Naive thymus-derived CD8-positive, alpha-beta T cell (primary cell): ENCODE results near the gene TRIOBP. TPM values are rescaled to one million over a fixed set of nuclear protein-coding genes. Genes with fewer than 3 reads are reported as not detected.
"Not testable (repeated sequence)": the region's sequence is repeated elsewhere in the genome, so short reads cannot be mapped to it uniquely, and the experiment has no call there.

Source experiments
- ATAC-seq, 2 donors: fragments of 150-1000 bp; cut with Tn5 transposase in 1 of 2; sonication (Bioruptor Pico), chemical (Tn5 transposase) in 1 of 2; 1 replicate in 1 of 2; 2 replicates in 1 of 2; pipeline ENCODE4 v1.10.0; 2021; ENCODE audit warnings: mild to moderate bottlenecking in 2 of 2, moderate library complexity in 2 of 2
- POLR2A ChIA-PET: fragments of 350-600 bp; sonication (Branson Sonifier 250); formaldehyde crosslinking; loops from one replicate; lab custom pipeline; 2021; ENCODE audit warnings: antibody characterized with exemption; lab: Charles Lee
- DNase-seq, 10 donors: peaks; one replicate each; pipeline versions ENCODE4 v3.0.0 to v3.0.0-alpha.2; 2020 to 2022
- H3K27ac Mint-ChIP-seq, 10 donors: one replicate each; pipeline ENCODE4 v1.8.0; 2020 to 2022; ENCODE audit warnings: mild to moderate bottlenecking in 10 of 10, mixed read lengths in 10 of 10, moderate library complexity in 4 of 10, inconsistent platforms in 1 of 10
- H3K27me3 Mint-ChIP-seq, 5 donors: one replicate each; pipeline ENCODE4 v1.8.0; 2021 to 2022; ENCODE audit warnings: mixed read lengths in 5 of 5
- H3K36me3 Mint-ChIP-seq, 3 donors: one replicate each; pipeline ENCODE4 v1.8.0; 2020 to 2022; ENCODE audit warnings: mixed read lengths in 3 of 3, mild to moderate bottlenecking in 2 of 3, inconsistent platforms in 1 of 3
- H3K4me1 Mint-ChIP-seq, 4 donors: one replicate each; pipeline ENCODE4 v1.8.0; 2021 to 2022; ENCODE audit warnings: mixed read lengths in 4 of 4
- H3K4me3 Mint-ChIP-seq, 10 donors: one replicate each; pipeline ENCODE4 v1.8.0; 2020 to 2022; ENCODE audit warnings: mild to moderate bottlenecking in 10 of 10, mixed read lengths in 10 of 10, moderate library complexity in 6 of 10, inconsistent platforms in 1 of 10
- H3K9me3 Mint-ChIP-seq, 9 donors: one replicate each; pipeline ENCODE4 v1.8.0; 2020 to 2022; ENCODE audit warnings: mixed read lengths in 9 of 9, mild to moderate bottlenecking in 3 of 9, inconsistent platforms in 1 of 9, moderate library complexity in 1 of 9
- polyA plus RNA-seq, 3 donors: library from polyadenylated mRNA; unstranded; fragments of 300-500 nt; fragmentation: Illumina TruSeq; gene quantifications; one replicate each; pipeline ENCODE4 v1.2.3, GENCODE V29; 2021
- total RNA-seq, 8 experiments: library from RNA in 2 of 8; stranded (reverse) in 2 of 8; gene quantifications; one replicate each; pipeline ENCODE4 v1.2.3 and lab custom pipeline; 2021 to 2026

Gene TRIOBP
- total and polyA plus RNA-seq, 5 experiments from 2014 or later: 7.8 to 30.9 (median 11.6) TPM

- POLR2A ChIA-PET, DNase-seq, ATAC-seq, H3K27ac Mint-ChIP-seq, H3K4me3 Mint-ChIP-seq, H3K9me3 Mint-ChIP-seq, H3K36me3 Mint-ChIP-seq: not testable (repeated sequence)
- Mint-ChIP-seq H3K27me3 (peaks cover 11 to 21% (median 18%) of the 10 kb centered on the region in 5 donors), H3K4me1 (peaks cover 11 to 24% (median 18%) of the 10 kb centered on the region in 4 donors)
Measured at GRCh38 chr22:37799979-37800378, 103.1 kb downstream of the TRIOBP start.

- H3K4me3 Mint-ChIP-seq: peak overlapping the region; percentile 62 to 86 (median 78)
- DNase-seq (no peak), ATAC-seq (peak in 1 of 2 donors; percentile 30)
- peaks cover 18 to 42% (median 33%) of the 10 kb centered on the region in 4 donors for H3K4me1 Mint-ChIP-seq
- peak overlapping the region in 3 of 10 donors; percentile 43 to 83 (median 57) for H3K27ac Mint-ChIP-seq
- H3K9me3 Mint-ChIP-seq: peaks cover 0 to 2% (median 0%) of the 10 kb centered on the region in 9 donors
- H3K36me3 Mint-ChIP-seq: peaks cover 0 to 3% (median 0%) of the 10 kb centered on the region in 3 donors
- H3K27me3 Mint-ChIP-seq: peaks cover 16 to 38% (median 35%) of the 10 kb centered on the region in 5 donors
- POLR2A ChIA-PET: interaction anchor here (1.2 kb wide), 1 partner anchor 9 kb away, joined by 4 read pairs; no protein-coding TSS in a partner anchor
Measured at GRCh38 chr22:37801946-37802309, 105.1 kb downstream of the TRIOBP start.

GRCh38 chr22:37802310-37803194 is 105.7 kb downstream of the TRIOBP start:
- peaks cover 20 to 43% (median 36%) of the 10 kb centered on the region in 4 donors for H3K4me1 Mint-ChIP-seq
- no peak overlapping the region for H3K27ac Mint-ChIP-seq
- peaks cover 16 to 39% (median 38%) of the 10 kb centered on the region in 5 donors for H3K27me3 Mint-ChIP-seq
- H3K9me3 Mint-ChIP-seq: peaks cover 0 to 2% (median 0%) of the 10 kb centered on the region in 9 donors
- POLR2A ChIA-PET: interaction anchor here (1.2 kb wide), 1 partner anchor 9 kb away, joined by 4 read pairs; no protein-coding TSS in a partner anchor
- no peak for DNase-seq
- H3K4me3 Mint-ChIP-seq: peak overlapping the region; percentile 57 to 86 (median 79)
- peaks cover 0 to 3% (median 0%) of the 10 kb centered on the region in 3 donors for H3K36me3 Mint-ChIP-seq
- peak in 1 of 2 donors; percentile 31 for ATAC-seq

- no peak overlapping the region for H3K27ac Mint-ChIP-seq
- H3K9me3 Mint-ChIP-seq: peaks cover 0 to 2% (median 0%) of the 10 kb centered on the region in 9 donors
- peaks cover 18 to 47% (median 38%) of the 10 kb centered on the region in 4 donors for H3K4me1 Mint-ChIP-seq
- peaks cover 17 to 44% (median 40%) of the 10 kb centered on the region in 5 donors for H3K27me3 Mint-ChIP-seq
- H3K36me3 Mint-ChIP-seq: peaks cover 0 to 3% (median 0%) of the 10 kb centered on the region in 3 donors
- H3K4me3 Mint-ChIP-seq: peak overlapping the region; percentile 57 to 83 (median 76)
- POLR2A ChIA-PET: no interaction called here
- ATAC-seq (no peak), DNase-seq (no peak)
Measured at GRCh38 chr22:37803195-37803638, 106.4 kb downstream of the TRIOBP start.

- POLR2A ChIA-PET: no interaction called here
- Mint-ChIP-seq H3K27ac (peak overlapping the region in 4 of 10 donors; percentile 25 to 84 (median 60)), H3K9me3 (peaks cover 0 to 2% (median 0%) of the 10 kb centered on the region in 9 donors), H3K27me3 (peaks cover 18 to 50% (median 42%) of the 10 kb centered on the region in 5 donors), H3K4me3 (peak overlapping the region; percentile 49 to 80 (median 61)), H3K4me1 (peaks cover 18 to 51% (median 43%) of the 10 kb centered on the region in 4 donors), H3K36me3 (peaks cover 0 to 3% (median 0%) of the 10 kb centered on the region in 3 donors)
- ATAC-seq (no peak), DNase-seq (no peak)
Measured at GRCh38 chr22:37803639-37804351, 106.9 kb downstream of the TRIOBP start.

- Mint-ChIP-seq H3K9me3 (peaks cover 0 to 2% (median 0%) of the 10 kb centered on the region in 9 donors), H3K4me3 (peak overlapping the region; percentile 50 to 80 (median 58)), H3K36me3 (peaks cover 0 to 3% (median 0%) of the 10 kb centered on the region in 3 donors), H3K4me1 (peaks cover 18 to 51% (median 44%) of the 10 kb centered on the region in 4 donors), H3K27ac (peak overlapping the region in 3 of 10 donors; percentile 24 to 70 (median 25)), H3K27me3 (peaks cover 22 to 53% (median 46%) of the 10 kb centered on the region in 5 donors)
- DNase-seq (no peak), ATAC-seq (peak in 1 of 2 donors; percentile 9)
- POLR2A ChIA-PET: no interaction called here
Measured at GRCh38 chr22:37804352-37804880, 107.6 kb downstream of the TRIOBP start.

GRCh38 chr22:37804881-37805809 is 108.3 kb downstream of the TRIOBP start:
- H3K27ac Mint-ChIP-seq: peak overlapping the region in 5 of 10 donors; percentile 19 to 67 (median 55)
- H3K4me1 Mint-ChIP-seq: peaks cover 18 to 51% (median 46%) of the 10 kb centered on the region in 4 donors
- peaks cover 0 to 3% (median 0%) of the 10 kb centered on the region in 3 donors for H3K36me3 Mint-ChIP-seq
- peak; percentile 27 to 43 for ATAC-seq
- DNase-seq: peak; percentile 23 to 71 (median 56)
- peaks cover 22 to 56% (median 49%) of the 10 kb centered on the region in 5 donors for H3K27me3 Mint-ChIP-seq
- POLR2A ChIA-PET: no interaction called here
- peaks cover 0 to 2% (median 0%) of the 10 kb centered on the region in 9 donors for H3K9me3 Mint-ChIP-seq
- H3K4me3 Mint-ChIP-seq: peak overlapping the region; percentile 42 to 84 (median 74)

- H3K36me3 Mint-ChIP-seq: peaks cover 0 to 3% (median 0%) of the 10 kb centered on the region in 3 donors
- peak overlapping the region in 4 of 10 donors; percentile 38 to 67 (median 59) for H3K27ac Mint-ChIP-seq
- DNase-seq: no peak
- peaks cover 18 to 51% (median 46%) of the 10 kb centered on the region in 4 donors for H3K4me1 Mint-ChIP-seq
- H3K27me3 Mint-ChIP-seq: peaks cover 21 to 61% (median 44%) of the 10 kb centered on the region in 5 donors
- POLR2A ChIA-PET: no interaction called here
- H3K9me3 Mint-ChIP-seq: peaks cover 0 to 2% (median 0%) of the 10 kb centered on the region in 9 donors
- ATAC-seq: no peak
- peak overlapping the region; percentile 42 to 84 (median 74) for H3K4me3 Mint-ChIP-seq
Measured at GRCh38 chr22:37805810-37806277, 109.0 kb downstream of the TRIOBP start.

GRCh38 chr22:37806409-37807333 is 109.8 kb downstream of the TRIOBP start:
- peaks cover 0 to 3% (median 0%) of the 10 kb centered on the region in 3 donors for H3K36me3 Mint-ChIP-seq
- peak overlapping the region in 3 of 10 donors; percentile 26 to 43 (median 30) for H3K27ac Mint-ChIP-seq
- POLR2A ChIA-PET: interaction anchor here (0.7 to 0.8 kb wide), 2 partner anchors 37 to 99 kb away, joined by 4 read pairs; partner anchors contain the start of gene ANKRD54
- H3K27me3 Mint-ChIP-seq: peaks cover 21 to 66% (median 43%) of the 10 kb centered on the region in 5 donors
- H3K4me3 Mint-ChIP-seq: peak overlapping the region; percentile 69 to 84 (median 82)
- ATAC-seq: no peak
- H3K4me1 Mint-ChIP-seq: peaks cover 18 to 51% (median 46%) of the 10 kb centered on the region in 4 donors
- no peak for DNase-seq
- H3K9me3 Mint-ChIP-seq: peaks cover 0 to 2% (median 0%) of the 10 kb centered on the region in 9 donors
